ENCODE results near the gene LDLRAD4.

Gene LDLRAD4

GRCh38 chr18:13430663-13431062 is 212.1 kb downstream of the LDLRAD4 start:
- no peak for DNase-seq (ENCODE audit: low spot score)

DNA sequence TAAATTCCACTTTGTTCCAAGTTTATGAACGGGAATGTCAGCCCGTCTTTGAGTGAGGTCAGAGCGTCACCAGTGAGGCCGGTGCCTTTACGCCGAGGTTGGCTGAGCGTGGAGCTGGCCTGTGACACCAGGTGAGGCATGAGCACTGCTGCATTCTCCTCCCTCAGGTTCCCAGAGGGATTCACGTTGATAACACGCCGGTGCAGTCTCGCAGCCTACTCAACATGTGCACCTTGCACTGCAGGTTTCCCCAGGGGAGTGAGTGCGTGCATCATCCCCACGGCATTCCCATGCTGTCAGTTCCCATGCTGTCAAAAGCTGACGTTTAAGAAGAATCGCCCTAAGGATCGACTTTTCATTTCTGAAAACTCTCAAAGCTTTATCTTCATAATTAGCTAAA is 213.3 kb downstream of the LDLRAD4 start:
- DNase-seq (ENCODE audit: low spot score), result no peak

DNA sequence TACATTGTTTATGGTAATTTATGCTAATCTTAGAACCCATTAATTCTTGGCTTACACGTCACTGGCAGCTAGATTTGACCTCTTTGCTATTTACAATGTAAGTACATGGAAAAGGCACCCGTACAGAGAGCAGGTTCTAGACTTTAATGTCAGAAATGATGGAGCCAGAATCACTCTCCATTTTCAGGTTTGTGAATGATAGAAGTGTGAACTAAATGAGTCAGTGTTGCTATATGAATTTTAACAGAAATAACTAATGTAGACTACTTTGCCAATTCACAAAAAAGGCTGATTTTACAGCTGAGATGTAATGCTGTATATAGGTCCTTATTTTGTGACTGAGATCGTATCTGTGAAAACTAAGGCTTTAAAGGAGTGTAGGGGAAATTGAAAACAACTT is 214.6 kb downstream of the LDLRAD4 start:
- no peak for DNase-seq (ENCODE audit: low spot score)

- DNase-seq (ENCODE audit: low spot score), result no peak
These were observed 215.1 kb downstream of the LDLRAD4 start for GRCh38 chr18:13433685-13434084.

GRCh38 chr18:13434854-13435253 is 216.3 kb downstream of the LDLRAD4 start:
- DNase-seq (ENCODE audit: low spot score), result no peak

DNA sequence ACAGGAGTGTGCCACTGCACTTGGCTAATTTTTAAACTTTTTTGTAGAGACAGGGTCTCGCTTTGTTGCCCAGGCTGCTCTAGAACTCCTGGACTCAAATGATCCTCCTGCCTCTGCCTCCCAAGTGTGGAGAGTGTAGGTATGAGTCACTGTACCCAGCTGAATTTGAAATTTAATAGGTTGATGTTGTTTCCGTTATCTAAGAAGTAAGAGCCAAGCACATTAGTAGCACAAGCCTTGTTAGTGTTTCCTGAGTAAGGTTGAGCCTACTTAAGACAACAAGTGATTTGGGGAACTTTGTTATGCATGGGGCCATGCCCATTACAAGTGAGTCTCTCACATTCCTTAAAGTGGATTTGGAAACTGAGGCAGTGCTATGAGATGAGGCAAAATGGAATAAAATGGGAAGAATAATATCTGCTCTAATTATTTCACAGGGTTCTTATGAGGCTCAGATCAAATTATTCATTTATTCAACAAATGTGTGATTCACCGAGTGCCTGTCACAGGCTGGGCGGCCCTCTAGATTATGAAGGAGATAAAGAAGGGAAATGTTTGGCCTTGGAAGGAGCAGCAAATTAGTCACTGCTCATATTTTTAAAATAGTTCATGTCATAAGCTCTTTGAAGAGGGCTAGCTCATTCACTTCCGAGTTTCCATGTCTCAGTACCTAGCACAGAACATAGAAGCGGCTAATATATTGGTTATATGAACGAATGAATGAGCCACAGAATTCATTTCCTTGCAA is 217.2 kb downstream of the LDLRAD4 start:
- no peak for DNase-seq (ENCODE audit: low spot score)

- DNase-seq (ENCODE audit: low spot score), result no peak
These were observed 218.0 kb downstream of the LDLRAD4 start for GRCh38 chr18:13436576-13436975.

GRCh38 chr18:13437034-13437433 is 218.5 kb downstream of the LDLRAD4 start:
- no peak for DNase-seq (ENCODE audit: low spot score)

- DNase-seq (ENCODE audit: low spot score), result no peak
These were observed 219.4 kb downstream of the LDLRAD4 start for GRCh38 chr18:13437796-13438506.

- DNase-seq (ENCODE audit: low spot score), result no peak
These were observed 220.0 kb downstream of the LDLRAD4 start for GRCh38 chr18:13438507-13439056.

DNA sequence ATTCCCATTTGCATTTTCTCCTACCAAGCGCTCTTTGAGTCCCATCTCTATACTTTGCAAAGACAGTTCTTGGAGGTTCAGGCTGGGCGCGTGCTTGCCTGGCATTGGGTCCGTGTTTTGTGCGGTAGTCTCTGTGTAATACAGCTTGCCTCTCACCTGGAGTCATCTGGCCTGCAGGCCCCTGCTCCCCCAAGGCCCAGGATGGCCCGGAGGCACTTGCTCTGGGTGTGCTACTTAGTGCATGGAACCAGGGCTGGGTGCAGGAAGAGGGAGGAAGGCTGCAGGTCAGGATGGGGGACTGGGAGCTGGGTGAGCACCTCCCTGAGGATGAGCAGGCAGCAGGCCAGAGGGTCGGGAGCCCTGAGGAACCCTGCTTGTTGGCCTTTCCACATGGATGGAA is 220.9 kb downstream of the LDLRAD4 start:
- DNase-seq (ENCODE audit: low spot score), result no peak

DNA sequence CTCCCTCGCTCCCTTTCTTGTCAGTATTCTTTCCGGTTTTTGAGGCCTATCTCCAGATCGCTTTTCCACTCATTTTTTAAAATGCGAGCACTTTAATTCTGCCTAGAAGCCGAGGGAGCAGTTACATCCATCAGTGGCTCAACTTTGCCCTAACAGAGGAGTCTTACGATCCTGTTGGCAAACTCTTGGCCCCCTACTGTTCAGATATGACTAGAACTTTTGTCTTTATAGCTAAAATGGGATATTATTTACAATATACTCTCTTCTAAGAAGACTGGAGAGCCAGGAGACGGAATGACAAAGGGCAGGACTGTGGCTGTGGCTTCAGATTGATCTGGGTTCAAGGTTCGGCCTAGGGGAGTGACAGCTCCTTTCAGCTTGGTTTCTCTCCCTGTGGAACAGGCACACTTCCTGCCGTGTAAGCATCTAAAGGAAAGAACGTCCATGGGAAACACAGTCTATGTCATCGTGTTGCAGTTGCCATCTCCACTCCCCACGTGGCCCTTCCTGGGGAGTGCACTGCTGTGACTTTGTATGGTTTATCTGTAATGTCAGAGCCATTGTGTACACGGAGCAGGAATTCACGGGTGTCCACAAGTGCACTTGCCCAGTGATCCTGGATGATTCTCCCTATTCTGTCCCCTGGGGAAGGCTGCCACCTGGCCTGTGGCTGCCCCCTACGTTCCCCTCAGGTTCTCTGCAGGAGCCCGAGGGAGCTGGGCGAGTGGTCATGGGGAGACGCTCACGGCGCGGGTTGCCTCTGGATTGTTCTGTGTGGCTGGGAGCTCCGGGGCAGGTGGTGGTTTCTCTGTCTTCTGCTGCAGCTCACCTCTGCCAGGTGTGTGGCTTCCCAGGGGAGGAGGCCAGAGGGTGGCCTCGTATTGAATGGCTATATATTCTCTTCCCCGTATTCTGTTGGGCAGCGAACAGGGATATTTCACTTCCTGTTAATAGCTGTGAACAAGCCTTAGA is 222.0 kb downstream of the LDLRAD4 start:
- DNase-seq (ENCODE audit: low spot score), result no peak

DNA sequence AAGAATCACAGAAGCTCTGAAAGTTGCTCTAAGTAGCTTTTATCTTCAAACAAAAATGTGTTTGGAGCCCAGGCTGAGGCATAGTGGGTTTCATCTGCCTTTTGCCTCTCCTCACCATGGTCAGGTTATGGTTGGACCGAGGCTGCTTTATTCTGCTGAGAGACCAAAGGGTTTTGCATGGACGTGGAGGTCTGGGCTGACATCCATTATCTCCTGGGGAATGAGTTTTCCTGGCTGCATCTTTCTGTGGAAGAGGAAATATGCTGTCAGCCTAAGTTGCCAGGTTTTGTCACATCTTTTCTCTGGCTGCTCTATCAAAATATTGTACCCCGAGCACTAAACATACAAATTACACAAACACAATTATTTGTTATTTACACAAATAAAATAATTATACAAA is 223.2 kb downstream of the LDLRAD4 start:
- no peak for DNase-seq (ENCODE audit: low spot score)

DNA sequence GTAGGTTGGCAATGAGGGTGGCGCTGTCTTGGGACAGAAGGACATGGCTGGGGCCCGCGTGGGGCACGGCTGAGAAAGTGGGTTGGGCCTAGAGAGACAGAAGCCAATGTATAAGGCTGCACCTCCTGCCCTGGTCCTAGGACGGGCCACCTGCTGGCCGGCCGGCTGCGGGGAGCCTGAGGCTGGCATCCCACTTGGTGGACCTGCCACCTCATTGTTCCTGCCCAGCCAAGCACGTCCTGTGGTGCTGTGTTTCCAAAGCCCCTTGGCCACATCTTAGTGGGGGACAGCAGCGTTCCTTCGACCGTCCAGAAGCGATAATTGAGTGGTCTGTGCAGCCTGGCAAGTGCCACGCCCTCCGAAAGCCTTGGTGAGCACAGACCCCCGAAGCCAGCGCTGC is 223.9 kb downstream of the LDLRAD4 start:
- DNase-seq (ENCODE audit: low spot score), result no peak

DNA sequence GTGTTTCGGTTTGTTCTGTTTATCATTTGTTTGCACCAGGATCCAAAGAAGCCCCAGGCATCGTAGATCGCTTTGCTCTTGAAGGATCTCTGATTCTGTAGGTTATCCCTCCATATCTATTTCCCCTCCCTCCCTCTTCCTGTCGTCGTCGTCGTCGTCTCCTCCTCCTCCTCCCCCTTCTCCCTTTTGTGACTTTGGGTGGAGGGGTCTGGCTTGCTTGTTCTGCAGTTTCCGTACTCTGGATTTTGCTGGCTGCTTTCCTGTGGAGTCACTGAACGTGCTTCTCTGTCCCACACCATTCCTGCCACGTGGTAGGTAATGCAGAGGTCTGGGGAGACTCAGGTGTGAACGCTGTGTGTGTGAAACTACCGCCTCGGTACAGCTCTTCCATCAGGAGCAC is 225.0 kb downstream of the LDLRAD4 start:
- no peak for DNase-seq (ENCODE audit: low spot score)

GRCh38 chr18:13444430-13445240 is 226.1 kb downstream of the LDLRAD4 start:
- DNase-seq (ENCODE audit: low spot score), result no peak

- no peak for DNase-seq (ENCODE audit: low spot score)
These were observed 226.8 kb downstream of the LDLRAD4 start for GRCh38 chr18:13445241-13445897.

- no peak for DNase-seq (ENCODE audit: low spot score)
These were observed 227.5 kb downstream of the LDLRAD4 start for GRCh38 chr18:13446024-13446423.

GRCh38 chr18:13446610-13447461 is 228.3 kb downstream of the LDLRAD4 start:
- DNase-seq (ENCODE audit: low spot score), result no peak

Measured in HuH-7.5 (cell line).